Panc1 (cell line): ENCODE measurements around the gene SNX27. TPM values are rescaled to one million over a fixed set of nuclear protein-coding genes. Genes with fewer than 3 reads are reported as not detected.
"Not testable (repeated sequence)": the region's sequence is repeated elsewhere in the genome, so short reads cannot be mapped to it uniquely, and the experiment has no call there.

Source experiments
- ATAC-seq: fragments of 200-7000 bp; cut with Tn5 transposase; 2 replicates; pipeline ENCODE4 v1.9.1; 2020; ENCODE audit warnings: mild to moderate bottlenecking, moderate library complexity
- BruUV-seq: library from RNA; stranded (reverse); fragments of 400-500 nt; replicated peaks from 2 replicates; lab custom pipeline; 2021; lab: Mats Ljungman, UMichigan
- CTCF ChIA-PET: fragments of 300-600 bp; sonication (Branson Sonifier 250); formaldehyde crosslinking; loops from one replicate; lab custom pipeline; 2022; ENCODE audit warnings: antibody characterized with exemption; lab: Charles Lee
- POLR2A ChIA-PET: fragments of 300-600 bp; sonication (Branson Sonifier 250); formaldehyde crosslinking; loops from one replicate; lab custom pipeline; 2022; ENCODE audit warnings: antibody characterized with exemption; lab: Charles Lee
- DNase-seq: peaks from one replicate; pipeline ENCODE4 v3.0.0-alpha.2; 2010; ENCODE audit warnings: low read depth, low spot score
- H3K27ac ChIP-seq: 2 replicates; pipeline ENCODE4 v1.5.1; 2011; ENCODE audit warnings: mild to moderate bottlenecking, low read length, inconsistent platforms
- H3K27me3 ChIP-seq: fragments of 200-500 bp; sonication (Bioruptor generic); 2 replicates; pipeline ENCODE4 v1.6.0; 2014; ENCODE audit warnings: low read length, inconsistent platforms; ENCODE audit not compliant: control insufficient read depth, insufficient read depth
- H3K36me3 ChIP-seq: fragments of 200-500 bp; sonication (Bioruptor generic); 2 replicates; pipeline ENCODE4 v1.5.1; 2014; ENCODE audit warnings: inconsistent platforms, mild to moderate bottlenecking, low read length, moderate library complexity; ENCODE audit not compliant: control insufficient read depth, insufficient read depth
- H3K4me1 ChIP-seq: 2 replicates; pipeline ENCODE4 v1.5.1; 2011; ENCODE audit warnings: inconsistent platforms, mild to moderate bottlenecking, low read length, moderate library complexity; ENCODE audit not compliant: control insufficient read depth, insufficient read depth
- H3K4me3 ChIP-seq, 2 experiments: 2 replicates each; pipeline ENCODE4 v1.5.1; 2011 to 2012; ENCODE audit warnings: low read depth in 2 of 2, low read length in 2 of 2, mild to moderate bottlenecking in 2 of 2, inconsistent platforms in 1 of 2, moderate library complexity in 1 of 2
- H3K9me3 ChIP-seq: fragments of 200-500 bp; sonication (Bioruptor generic); 2 replicates; pipeline ENCODE4 v1.5.1; 2014; ENCODE audit warnings: low read depth, mild to moderate bottlenecking, inconsistent platforms, low read length, moderate library complexity; ENCODE audit not compliant: control insufficient read depth, insufficient read depth
- POLR2AphosphoS5 ChIP-seq: IDR thresholded peaks from 2 replicates; pipeline ENCODE4 v1.6.1; 2012; ENCODE audit warnings: mild to moderate bottlenecking, low read depth, low read length, moderate library complexity
- SIN3A ChIP-seq: IDR thresholded peaks from 2 replicates; pipeline ENCODE4 v1.6.1; 2012; ENCODE audit warnings: low read depth, mild to moderate bottlenecking, low read length, moderate library complexity, borderline replicate concordance; ENCODE audit not compliant: insufficient read depth
- TCF7L2 ChIP-seq: IDR thresholded peaks from 2 replicates; pipeline ENCODE4 v1.6.1; 2011; ENCODE audit warnings: mild to moderate bottlenecking, low read depth, low read length, inconsistent platforms
- in situ Hi-C: cut with HindIII; loops from 2 replicates; pipeline ENCODE4 v1.10.0; 2016; ENCODE audit warnings: low sequenced_read_pairs, low pct_unique_long_range_greater_than_20kb
- intact Hi-C: fragments of 100-400 bp; cut with micrococcal nuclease; formaldehyde crosslinking; loops from one replicate; pipeline ENCODE4 v1.10.0; 2022; ENCODE audit not compliant: unreplicated experiment
- total RNA-seq: library from RNA; stranded (reverse); gene quantifications from one replicate; pipeline ENCODE4 v1.2.1, GENCODE V29; 2021; ENCODE audit not compliant: unreplicated experiment
- TF ChIP-seq, protein P1 (sequence below): fragments of 450-650 bp; IDR thresholded peaks from 2 replicates; pipeline ENCODE4 v1.5.1; 2017; ENCODE audit warnings: mild to moderate bottlenecking
- TF ChIP-seq, protein P2 (sequence below), 2 experiments: IDR thresholded peaks; 2 replicates each; pipeline ENCODE4 v1.6.1; 2011 to 2012; ENCODE audit warnings: low read depth in 2 of 2, control low read depth in 1 of 2, low read length in 1 of 2, mild to moderate bottlenecking in 1 of 2, moderate library complexity in 1 of 2; ENCODE audit not compliant: insufficient read depth in 1 of 2

Gene SNX27
- total RNA-seq, 1 experiment from 2014 or later: 58.4 TPM

DNA sequence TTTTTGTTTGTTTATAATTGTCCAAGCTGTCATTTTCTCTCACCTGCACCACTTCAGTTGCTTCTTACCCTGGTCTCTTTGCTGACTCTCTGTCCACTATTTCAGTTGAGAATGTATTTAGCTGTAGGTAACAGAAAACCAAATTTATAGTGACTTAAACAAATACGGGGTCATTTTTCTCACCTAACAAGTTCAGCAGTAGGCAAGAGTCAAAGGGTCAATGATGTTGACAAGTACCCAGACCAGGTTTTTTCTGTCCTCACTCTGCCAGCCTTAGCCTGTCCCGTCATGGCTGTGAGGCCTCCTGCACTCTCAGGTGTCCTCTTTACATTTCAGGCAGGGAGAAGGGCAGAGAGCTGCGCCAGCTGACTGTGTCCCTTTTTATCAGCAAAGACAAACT, 121.3 kb downstream of the SNX27 start:
- BruUV-seq: no TSS peak
- in situ Hi-C loops: no loop called here

DNA sequence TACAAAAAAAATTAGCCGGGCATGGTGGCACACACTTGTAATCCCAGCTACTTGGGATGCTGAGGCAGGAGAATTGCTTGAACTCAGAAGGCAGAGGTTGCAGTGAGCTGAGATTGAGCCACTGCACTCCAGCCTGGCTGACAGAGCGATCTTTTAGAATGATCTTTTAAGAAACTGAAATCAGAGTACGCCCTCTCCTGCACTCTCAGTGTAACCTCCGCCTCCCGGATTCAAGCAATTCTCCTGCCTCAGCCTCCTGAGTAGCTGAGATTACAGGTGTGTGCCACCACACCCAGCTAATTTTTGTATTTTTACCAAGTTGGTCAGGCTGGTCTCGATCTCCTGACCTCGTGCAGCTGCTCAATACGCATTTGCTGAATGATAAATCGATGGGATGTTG, 122.1 kb downstream of the SNX27 start:
- DNase-seq, in situ Hi-C loops, H3K27ac ChIP-seq, POLR2A ChIA-PET, H3K27me3 ChIP-seq, H3K4me3 ChIP-seq, BruUV-seq, H3K36me3 ChIP-seq, H3K4me1 ChIP-seq, intact Hi-C loops, H3K9me3 ChIP-seq, ATAC-seq: not testable (repeated sequence)
- CTCF ChIA-PET: interaction anchor here (0.6 to 1.2 kb wide), 5 partner anchors 103 to 300 kb away, joined by 3 to 9 read pairs (median 4); partner anchors contain the start of gene CGN

More for the DNA sequence above, 121.3 kb downstream of the SNX27 start:
- intact Hi-C loops: no loop called here
- Histone ChIP-seq H3K27me3 (no peaks in the 10 kb centered on the region), H3K4me3 (no peak overlapping the region), H3K4me1 (no peaks in the 10 kb centered on the region), H3K9me3 (no peaks in the 10 kb centered on the region), H3K36me3 (no peaks in the 10 kb centered on the region), H3K27ac (no peak overlapping the region)
- TF ChIP-seq POLR2AphosphoS5 (no peak), TCF7L2 (no peak), SIN3A (no peak)
- TF ChIP-seq, protein P1, sequence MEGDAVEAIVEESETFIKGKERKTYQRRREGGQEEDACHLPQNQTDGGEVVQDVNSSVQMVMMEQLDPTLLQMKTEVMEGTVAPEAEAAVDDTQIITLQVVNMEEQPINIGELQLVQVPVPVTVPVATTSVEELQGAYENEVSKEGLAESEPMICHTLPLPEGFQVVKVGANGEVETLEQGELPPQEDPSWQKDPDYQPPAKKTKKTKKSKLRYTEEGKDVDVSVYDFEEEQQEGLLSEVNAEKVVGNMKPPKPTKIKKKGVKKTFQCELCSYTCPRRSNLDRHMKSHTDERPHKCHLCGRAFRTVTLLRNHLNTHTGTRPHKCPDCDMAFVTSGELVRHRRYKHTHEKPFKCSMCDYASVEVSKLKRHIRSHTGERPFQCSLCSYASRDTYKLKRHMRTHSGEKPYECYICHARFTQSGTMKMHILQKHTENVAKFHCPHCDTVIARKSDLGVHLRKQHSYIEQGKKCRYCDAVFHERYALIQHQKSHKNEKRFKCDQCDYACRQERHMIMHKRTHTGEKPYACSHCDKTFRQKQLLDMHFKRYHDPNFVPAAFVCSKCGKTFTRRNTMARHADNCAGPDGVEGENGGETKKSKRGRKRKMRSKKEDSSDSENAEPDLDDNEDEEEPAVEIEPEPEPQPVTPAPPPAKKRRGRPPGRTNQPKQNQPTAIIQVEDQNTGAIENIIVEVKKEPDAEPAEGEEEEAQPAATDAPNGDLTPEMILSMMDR: no peak
- TF ChIP-seq, protein P2, sequence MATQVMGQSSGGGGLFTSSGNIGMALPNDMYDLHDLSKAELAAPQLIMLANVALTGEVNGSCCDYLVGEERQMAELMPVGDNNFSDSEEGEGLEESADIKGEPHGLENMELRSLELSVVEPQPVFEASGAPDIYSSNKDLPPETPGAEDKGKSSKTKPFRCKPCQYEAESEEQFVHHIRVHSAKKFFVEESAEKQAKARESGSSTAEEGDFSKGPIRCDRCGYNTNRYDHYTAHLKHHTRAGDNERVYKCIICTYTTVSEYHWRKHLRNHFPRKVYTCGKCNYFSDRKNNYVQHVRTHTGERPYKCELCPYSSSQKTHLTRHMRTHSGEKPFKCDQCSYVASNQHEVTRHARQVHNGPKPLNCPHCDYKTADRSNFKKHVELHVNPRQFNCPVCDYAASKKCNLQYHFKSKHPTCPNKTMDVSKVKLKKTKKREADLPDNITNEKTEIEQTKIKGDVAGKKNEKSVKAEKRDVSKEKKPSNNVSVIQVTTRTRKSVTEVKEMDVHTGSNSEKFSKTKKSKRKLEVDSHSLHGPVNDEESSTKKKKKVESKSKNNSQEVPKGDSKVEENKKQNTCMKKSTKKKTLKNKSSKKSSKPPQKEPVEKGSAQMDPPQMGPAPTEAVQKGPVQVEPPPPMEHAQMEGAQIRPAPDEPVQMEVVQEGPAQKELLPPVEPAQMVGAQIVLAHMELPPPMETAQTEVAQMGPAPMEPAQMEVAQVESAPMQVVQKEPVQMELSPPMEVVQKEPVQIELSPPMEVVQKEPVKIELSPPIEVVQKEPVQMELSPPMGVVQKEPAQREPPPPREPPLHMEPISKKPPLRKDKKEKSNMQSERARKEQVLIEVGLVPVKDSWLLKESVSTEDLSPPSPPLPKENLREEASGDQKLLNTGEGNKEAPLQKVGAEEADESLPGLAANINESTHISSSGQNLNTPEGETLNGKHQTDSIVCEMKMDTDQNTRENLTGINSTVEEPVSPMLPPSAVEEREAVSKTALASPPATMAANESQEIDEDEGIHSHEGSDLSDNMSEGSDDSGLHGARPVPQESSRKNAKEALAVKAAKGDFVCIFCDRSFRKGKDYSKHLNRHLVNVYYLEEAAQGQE (IDR thresholded peaks at IDR 0.05; ENCODE audit: insufficient read depth in 1 of 2, low read depth in 2 of 2, low read length in 1 of 2): no peak
- ATAC-seq: no peak
- ChIA-PET POLR2A (no interaction called here), CTCF (interaction anchor here (0.6 kb wide), 1 partner anchor 301 kb away, joined by 3 read pairs; no protein-coding TSS in a partner anchor)
- DNase-seq: no peak

DNA sequence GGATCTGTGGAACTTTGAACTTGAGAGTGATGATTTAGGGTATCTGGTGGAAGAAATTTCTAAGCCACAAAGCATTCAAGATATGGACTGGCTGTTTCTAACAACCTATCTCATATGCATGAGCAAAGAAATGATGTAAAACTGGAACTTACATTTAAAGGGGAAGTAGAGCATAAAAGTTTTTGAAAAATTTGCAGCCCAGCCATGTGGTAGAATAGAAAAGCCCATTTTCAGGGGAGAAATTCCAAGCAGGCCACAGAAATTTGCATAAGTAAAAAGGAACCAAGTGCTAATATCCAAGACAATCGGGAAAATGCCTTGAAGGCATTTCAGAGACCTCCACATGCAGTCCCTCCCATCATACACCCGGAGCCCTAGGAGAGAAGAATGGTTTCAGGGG, 125.2 kb downstream of the SNX27 start:
- ATAC-seq (no peak), DNase-seq (no peak)
- in situ Hi-C loops: no loop called here
- Histone ChIP-seq H3K4me1 (no peaks in the 10 kb centered on the region), H3K9me3 (no peaks in the 10 kb centered on the region), H3K36me3 (no peaks in the 10 kb centered on the region), H3K27me3 (no peaks in the 10 kb centered on the region), H3K27ac (no peak overlapping the region), H3K4me3 (no peak overlapping the region)
- ChIA-PET CTCF (no interaction called here), POLR2A (no interaction called here)
- TF ChIP-seq, protein P2 (IDR thresholded peaks at IDR 0.05; ENCODE audit: insufficient read depth in 1 of 2, low read depth in 2 of 2, low read length in 1 of 2): no peak
- TF ChIP-seq TCF7L2 (no peak), POLR2AphosphoS5 (no peak), SIN3A (no peak)
- TF ChIP-seq, protein P1: no peak
- no TSS peak for BruUV-seq
- intact Hi-C loops: loop anchor here (5.0 kb wide), 2 partner anchors 145 to 295 kb away; no protein-coding TSS in a partner anchor
